Adipocyte (in vitro differentiated cells): ENCODE results near the gene PVR.

Experiments used
- DNase-seq: peaks from one replicate; pipeline ENCODE4 v3.0.0-alpha.2; 2015; ENCODE audit warnings: low read depth
- H3K27me3 ChIP-seq: replicated peaks from 2 replicates; pipeline ENCODE4 v1.7.0; 2013; ENCODE audit warnings: mild to moderate bottlenecking, low read length, moderate library complexity; ENCODE audit not compliant: control insufficient read depth, insufficient read depth
- H3K36me3 ChIP-seq: 2 replicates; pipeline ENCODE4 v1.7.0; 2013; ENCODE audit warnings: low read length, mild to moderate bottlenecking, moderate library complexity; ENCODE audit not compliant: control insufficient read depth, insufficient read depth, severe bottlenecking
- H3K4me1 ChIP-seq: 2 replicates; pipeline ENCODE4 v1.7.0; 2013; ENCODE audit warnings: mild to moderate bottlenecking, low read length, moderate library complexity; ENCODE audit not compliant: control insufficient read depth, insufficient read depth
- H3K4me3 ChIP-seq: 2 replicates; pipeline ENCODE4 v1.7.0; 2013; ENCODE audit warnings: mild to moderate bottlenecking, low read length, moderate library complexity
- H3K9ac ChIP-seq: 2 replicates; pipeline ENCODE4 v1.7.0; 2013; ENCODE audit warnings: mild to moderate bottlenecking, low read length, moderate library complexity
- H3K9me3 ChIP-seq: 2 replicates; pipeline ENCODE4 v1.7.0; 2013; ENCODE audit warnings: mild to moderate bottlenecking, low read length, moderate library complexity; ENCODE audit not compliant: control insufficient read depth

The PVR gene

GRCh38 chr19:44692379-44692721, 48.6 kb downstream of the PVR start:
- no peaks in the 10 kb centered on the region for H3K36me3 ChIP-seq
- H3K27me3 ChIP-seq, result peaks cover 7% of the 10 kb centered on the region
- H3K9ac ChIP-seq, result no peak overlapping the region
- no peak overlapping the region for H3K4me3 ChIP-seq
- peaks cover 3% of the 10 kb centered on the region for H3K4me1 ChIP-seq
- no peaks in the 10 kb centered on the region for H3K9me3 ChIP-seq
- DNase-seq, result no peak

- no peak overlapping the region for H3K4me3 ChIP-seq
- H3K9me3 ChIP-seq, result no peaks in the 10 kb centered on the region
- no peaks in the 10 kb centered on the region for H3K36me3 ChIP-seq
- no peak overlapping the region for H3K9ac ChIP-seq
- H3K27me3 ChIP-seq, result peaks cover 22% of the 10 kb centered on the region
- no peak for DNase-seq
- peaks cover 3% of the 10 kb centered on the region for H3K4me1 ChIP-seq
Observed at GRCh38 chr19:44694184-44694579, 50.5 kb downstream of the PVR start.

- Histone ChIP-seq H3K4me3 (no peak overlapping the region), H3K9ac (no peak overlapping the region), H3K36me3 (no peaks in the 10 kb centered on the region), H3K4me1 (no peaks in the 10 kb centered on the region), H3K27me3 (peaks cover 22% of the 10 kb centered on the region), H3K9me3 (no peaks in the 10 kb centered on the region)
- no peak for DNase-seq
Observed at GRCh38 chr19:44696939-44697669, 53.4 kb downstream of the PVR start.

- Histone ChIP-seq H3K4me3 (no peak overlapping the region), H3K36me3 (no peaks in the 10 kb centered on the region), H3K9ac (no peak overlapping the region), H3K4me1 (no peaks in the 10 kb centered on the region), H3K9me3 (no peaks in the 10 kb centered on the region), H3K27me3 (peaks cover 23% of the 10 kb centered on the region)
- DNase-seq, result no peak
Observed at GRCh38 chr19:44697670-44698034, 53.9 kb downstream of the PVR start.

GRCh38 chr19:44698492-44699201, 54.9 kb downstream of the PVR start, which contains the start of gene CEACAM16:
Gene CEACAM16 (plus strand): TSS chr19:44699151. CDS start chr19:44701457, 2,306 bp downstream.
- Histone ChIP-seq H3K36me3 (no peaks in the 10 kb centered on the region), H3K4me1 (no peaks in the 10 kb centered on the region), H3K9ac (no peak within 1 kb of the TSS), H3K27me3 (peaks cover 32% of the 10 kb centered on the region), H3K9me3 (no peaks in the 10 kb centered on the region), H3K4me3 (no peak within 1 kb of the TSS)
- DNase-seq, result no peak

- no peak for DNase-seq
- H3K4me3 ChIP-seq, result no peak overlapping the region
Observed at GRCh38 chr19:44700547-44700946, 56.8 kb downstream of the PVR start.

GRCh38 chr19:44701228-44701627, 57.5 kb downstream of the PVR start:
- Histone ChIP-seq H3K4me3 (no peak overlapping the region), H3K27me3 (peaks cover 38% of the 10 kb centered on the region), H3K9ac (no peak overlapping the region), H3K9me3 (no peaks in the 10 kb centered on the region), H3K4me1 (no peaks in the 10 kb centered on the region), H3K36me3 (no peaks in the 10 kb centered on the region)
- no peak for DNase-seq

More at GRCh38 chr19:44700547-44700946, 56.8 kb downstream of the PVR start:
- H3K4me1 ChIP-seq, result no peaks in the 10 kb centered on the region
- no peak overlapping the region for H3K9ac ChIP-seq
- H3K9me3 ChIP-seq, result no peaks in the 10 kb centered on the region
- peaks cover 35% of the 10 kb centered on the region for H3K27me3 ChIP-seq
- no peaks in the 10 kb centered on the region for H3K36me3 ChIP-seq

GRCh38 chr19:44702551-44703176, 59.0 kb downstream of the PVR start:
- no peak overlapping the region for H3K4me3 ChIP-seq
- H3K4me1 ChIP-seq, result no peaks in the 10 kb centered on the region
- H3K9ac ChIP-seq, result no peak overlapping the region
- H3K27me3 ChIP-seq, result peaks cover 39% of the 10 kb centered on the region
- no peaks in the 10 kb centered on the region for H3K36me3 ChIP-seq
- H3K9me3 ChIP-seq, result no peaks in the 10 kb centered on the region
- no peak for DNase-seq

GRCh38 chr19:44703336-44704078, 59.8 kb downstream of the PVR start:
- no peaks in the 10 kb centered on the region for H3K9me3 ChIP-seq
- H3K9ac ChIP-seq, result no peak overlapping the region
- H3K4me1 ChIP-seq, result no peaks in the 10 kb centered on the region
- H3K27me3 ChIP-seq, result peaks cover 39% of the 10 kb centered on the region
- no peak for DNase-seq
- H3K36me3 ChIP-seq, result no peaks in the 10 kb centered on the region
- H3K4me3 ChIP-seq, result no peak overlapping the region

GRCh38 chr19:44704982-44705381, 61.3 kb downstream of the PVR start:
- H3K36me3 ChIP-seq, result no peaks in the 10 kb centered on the region
- DNase-seq, result no peak
- H3K4me3 ChIP-seq, result no peak overlapping the region
- no peaks in the 10 kb centered on the region for H3K9me3 ChIP-seq
- H3K27me3 ChIP-seq, result peaks cover 42% of the 10 kb centered on the region
- no peak overlapping the region for H3K9ac ChIP-seq
- H3K4me1 ChIP-seq, result no peaks in the 10 kb centered on the region

GRCh38 chr19:44705502-44706010, 61.8 kb downstream of the PVR start:
- H3K9ac ChIP-seq, result no peak overlapping the region
- no peak for DNase-seq
- H3K4me3 ChIP-seq, result no peak overlapping the region
- H3K27me3 ChIP-seq, result peaks cover 42% of the 10 kb centered on the region
- H3K4me1 ChIP-seq, result no peaks in the 10 kb centered on the region
- H3K9me3 ChIP-seq, result no peaks in the 10 kb centered on the region
- no peaks in the 10 kb centered on the region for H3K36me3 ChIP-seq
